PC-9 (cell line): ENCODE measurements around the gene DDX43. TPM values are rescaled to one million over a fixed set of nuclear protein-coding genes. Genes with fewer than 3 reads are reported as not detected.

Source experiments
- BruUV-seq: library from RNA; stranded (reverse); fragments of 400-500 nt; replicated peaks from 2 replicates; lab custom pipeline; 2021; lab: Mats Ljungman, UMichigan
- CTCF ChIA-PET: fragments of 300-600 bp; sonication (Branson Sonifier 250); formaldehyde crosslinking; loops from one replicate; lab custom pipeline; 2022; ENCODE audit warnings: antibody characterized with exemption; lab: Charles Lee
- POLR2A ChIA-PET: fragments of 300-600 bp; sonication (Branson Sonifier 250); formaldehyde crosslinking; loops from one replicate; lab custom pipeline; 2022; ENCODE audit warnings: antibody characterized with exemption; ENCODE audit not compliant: unreplicated experiment; lab: Charles Lee
- DNase-seq, 2 experiments: peaks; one replicate each; pipeline versions ENCODE4 v3.0.0 to v3.0.0-alpha.2; 2015 to 2022; ENCODE audit warnings: mixed read lengths in 1 of 2
- H2AFZ ChIP-seq: fragments of 200-600 bp; sonication (generic); 2 replicates; pipeline ENCODE4 v1.8.1; 2017; ENCODE audit warnings: antibody characterized with exemption
- H3F3A ChIP-seq: fragments of 200-600 bp; sonication (generic); 2 replicates; pipeline ENCODE4 v1.8.1; 2017; ENCODE audit warnings: antibody characterized with exemption, mild to moderate bottlenecking, low read depth; ENCODE audit not compliant: insufficient read depth
- H3K27ac ChIP-seq: fragments of 200-600 bp; sonication (generic); 2 replicates; pipeline ENCODE4 v1.6.1; 2016; ENCODE audit warnings: mixed run types
- H3K27me3 ChIP-seq: fragments of 200-600 bp; sonication (generic); 2 replicates; pipeline ENCODE4 v1.6.1; 2016; ENCODE audit warnings: low read depth, mixed run types; ENCODE audit not compliant: insufficient read depth
- H3K36me3 ChIP-seq: fragments of 200-600 bp; sonication (generic); 2 replicates; pipeline ENCODE4 v1.6.1; 2016; ENCODE audit warnings: low read depth, mixed run types
- H3K4me1 ChIP-seq: fragments of 200-600 bp; sonication (generic); replicated peaks from 2 replicates; pipeline ENCODE4 v1.6.1; 2016; ENCODE audit warnings: mixed run types; ENCODE audit not compliant: insufficient read depth
- H3K4me2 ChIP-seq: fragments of 200-600 bp; sonication (generic); 2 replicates; pipeline ENCODE4 v1.6.1; 2017; ENCODE audit warnings: mixed run types
- H3K4me3 ChIP-seq: fragments of 200-600 bp; sonication (generic); 2 replicates; pipeline ENCODE4 v1.6.1; 2016; ENCODE audit warnings: mixed run types
- H3K79me2 ChIP-seq: fragments of 200-600 bp; sonication (generic); 2 replicates; pipeline ENCODE4 v1.6.1; 2017; ENCODE audit warnings: low read depth, mixed run types
- H3K9me2 ChIP-seq: fragments of 200-600 bp; sonication (generic); 2 replicates; pipeline ENCODE4 v1.8.1; 2017; ENCODE audit warnings: mild to moderate bottlenecking; ENCODE audit not compliant: insufficient read depth
- H3K9me3 ChIP-seq: fragments of 200-600 bp; sonication (generic); 2 replicates; pipeline ENCODE4 v1.8.1; 2016; ENCODE audit warnings: low read depth; ENCODE audit not compliant: insufficient read depth
- H4K20me1 ChIP-seq: fragments of 200-600 bp; sonication (generic); 2 replicates; pipeline ENCODE4 v1.8.1; 2017; ENCODE audit not compliant: insufficient read depth
- EZH2 ChIP-seq: fragments of 200-600 bp; sonication (generic); IDR thresholded peaks from 2 replicates; pipeline ENCODE4 v1.8.0; 2017; ENCODE audit warnings: antibody characterized with exemption, low read depth
- intact Hi-C: fragments of 100-400 bp; cut with micrococcal nuclease; formaldehyde crosslinking; loops from one replicate; pipeline ENCODE4 v1.10.0; 2022; ENCODE audit not compliant: unreplicated experiment
- total RNA-seq: library from RNA; stranded (reverse); gene quantifications from 2 replicates; pipeline ENCODE4 v1.2.3, GENCODE V29; 2021
- TF ChIP-seq, protein P1 (sequence below): fragments of 200-600 bp; sonication (generic); conservative IDR thresholded peaks from 2 replicates; pipeline ENCODE4 v1.6.1; 2017; ENCODE audit warnings: mixed run types, antibody characterized with exemption, mild to moderate bottlenecking, moderate library complexity

Gene DDX43
- total RNA-seq, 1 experiment from 2014 or later: 5.0 TPM

DNA sequence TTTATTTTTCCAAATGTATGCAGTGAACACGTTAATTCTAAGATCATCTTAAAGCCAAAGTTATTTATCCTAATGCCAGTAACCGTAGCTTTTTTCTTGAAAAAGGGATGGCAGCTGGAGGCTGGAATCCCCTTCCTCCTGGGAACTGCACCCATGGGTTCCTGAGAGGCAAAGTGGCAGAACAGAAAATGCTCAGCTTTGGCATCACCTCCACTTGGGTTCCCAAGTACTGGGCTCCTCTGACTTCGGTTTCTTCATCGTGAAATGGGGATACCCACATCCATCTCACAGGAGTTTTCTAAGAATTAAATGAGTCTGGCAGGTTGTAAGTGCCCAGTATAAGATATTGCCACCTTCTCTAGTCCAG lies 6.2 kb upstream of the DDX43 start:
- DNase-seq: no peak
- TF ChIP-seq EZH2: no peak
- TF ChIP-seq, protein P1, sequence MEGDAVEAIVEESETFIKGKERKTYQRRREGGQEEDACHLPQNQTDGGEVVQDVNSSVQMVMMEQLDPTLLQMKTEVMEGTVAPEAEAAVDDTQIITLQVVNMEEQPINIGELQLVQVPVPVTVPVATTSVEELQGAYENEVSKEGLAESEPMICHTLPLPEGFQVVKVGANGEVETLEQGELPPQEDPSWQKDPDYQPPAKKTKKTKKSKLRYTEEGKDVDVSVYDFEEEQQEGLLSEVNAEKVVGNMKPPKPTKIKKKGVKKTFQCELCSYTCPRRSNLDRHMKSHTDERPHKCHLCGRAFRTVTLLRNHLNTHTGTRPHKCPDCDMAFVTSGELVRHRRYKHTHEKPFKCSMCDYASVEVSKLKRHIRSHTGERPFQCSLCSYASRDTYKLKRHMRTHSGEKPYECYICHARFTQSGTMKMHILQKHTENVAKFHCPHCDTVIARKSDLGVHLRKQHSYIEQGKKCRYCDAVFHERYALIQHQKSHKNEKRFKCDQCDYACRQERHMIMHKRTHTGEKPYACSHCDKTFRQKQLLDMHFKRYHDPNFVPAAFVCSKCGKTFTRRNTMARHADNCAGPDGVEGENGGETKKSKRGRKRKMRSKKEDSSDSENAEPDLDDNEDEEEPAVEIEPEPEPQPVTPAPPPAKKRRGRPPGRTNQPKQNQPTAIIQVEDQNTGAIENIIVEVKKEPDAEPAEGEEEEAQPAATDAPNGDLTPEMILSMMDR: no peak
- BruUV-seq: no TSS peak
- peaks cover 31% of the 10 kb centered on the region for H3K4me1 ChIP-seq
- peak overlapping the region; percentile 58 for H3K4me3 ChIP-seq
- peak overlapping the region; percentile 81 for H3K4me2 ChIP-seq
- ChIA-PET POLR2A (interaction anchor here (0.6 to 0.7 kb wide), 2 partner anchors 60 to 264 kb away, joined by 3 to 5 read pairs; no protein-coding TSS in a partner anchor), CTCF (interaction anchor here (0.7 to 1.5 kb wide), 5 partner anchors 11 to 264 kb away, joined by 3 to 7 read pairs (median 3); no protein-coding TSS in a partner anchor)
- H3F3A ChIP-seq: peaks cover 30% of the 10 kb centered on the region; the same call in 1 of the 2 replicates
- H3K36me3 ChIP-seq: no peaks in the 10 kb centered on the region
- H2AFZ ChIP-seq: peak overlapping the region; percentile 85
- intact Hi-C loops: loop anchor here (5.0 kb wide), 2 partner anchors 101 to 264 kb away; partner anchors contain the start of gene SLC17A5
- no peaks in the 10 kb centered on the region for H3K79me2 ChIP-seq
- no peaks in the 10 kb centered on the region for H4K20me1 ChIP-seq
- peak overlapping the region; percentile 78 for H3K27ac ChIP-seq
- no peaks in the 10 kb centered on the region for H3K27me3 ChIP-seq
- H3K9me3 ChIP-seq: no peaks in the 10 kb centered on the region
- no peaks in the 10 kb centered on the region for H3K9me2 ChIP-seq

DNA sequence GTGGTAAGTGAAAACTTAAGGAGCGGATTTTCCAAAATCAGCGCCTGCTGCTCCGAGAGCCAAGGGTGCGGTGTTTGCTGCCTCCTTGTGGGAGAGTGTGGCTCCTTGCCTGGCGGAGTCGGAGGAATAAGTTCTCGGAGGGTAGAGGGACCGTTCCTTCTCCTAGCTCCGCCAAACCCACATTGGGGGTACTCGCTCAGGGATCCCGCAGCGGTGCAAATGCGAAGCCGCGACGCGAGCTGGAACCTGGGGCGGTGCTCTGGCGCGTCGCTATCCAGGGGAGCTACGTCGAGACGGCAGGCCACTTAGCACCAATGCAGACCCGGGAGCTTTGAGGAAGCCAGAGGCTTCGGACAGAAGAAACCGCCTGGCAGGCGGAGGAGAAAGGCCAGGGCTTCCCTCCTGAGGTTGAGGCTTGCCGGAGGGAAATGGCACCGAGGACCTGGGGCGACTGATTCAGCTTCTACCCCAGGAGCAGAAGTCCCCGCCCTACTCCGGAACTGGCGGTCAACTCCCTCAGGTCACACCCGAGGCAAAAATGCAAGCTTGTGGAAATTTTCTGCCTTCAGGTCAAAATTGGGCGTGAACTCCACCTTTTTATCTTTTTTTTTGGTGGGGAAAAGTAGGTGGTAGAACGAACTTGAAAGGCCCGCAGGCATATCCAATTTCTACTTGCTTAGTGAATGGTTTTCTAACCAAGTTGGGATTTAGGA lies 5.7 kb upstream of the DDX43 start:
- Histone ChIP-seq H3K27ac (peak overlapping the region; percentile 78), H3K27me3 (no peaks in the 10 kb centered on the region), H3K4me2 (peak overlapping the region; percentile 81), H3K79me2 (no peaks in the 10 kb centered on the region), H3K9me3 (no peaks in the 10 kb centered on the region), H2AFZ (peak overlapping the region; percentile 85), H3K9me2 (no peaks in the 10 kb centered on the region), H3K4me3 (peak overlapping the region; percentile 58), H3K4me1 (peaks cover 31% of the 10 kb centered on the region), H3K36me3 (no peaks in the 10 kb centered on the region), H4K20me1 (no peaks in the 10 kb centered on the region), H3F3A (peaks cover 36% of the 10 kb centered on the region; the same call in 1 of the 2 replicates)
- BruUV-seq: TSS peak; percentile 77
- no peak for TF ChIP-seq EZH2
- TF ChIP-seq, protein P1: peak; percentile 77
- CTCF ChIA-PET: interaction anchor here (0.7 to 1.5 kb wide), 6 partner anchors 10 to 264 kb away, joined by 3 to 7 read pairs (median 3); no protein-coding TSS in a partner anchor
- intact Hi-C loops: loop anchor here (1.0 to 5.0 kb wide), 3 partner anchors 61 to 263 kb away; partner anchors contain the start of gene SLC17A5
- peak; percentile 86 to 87 for DNase-seq
- POLR2A ChIA-PET: interaction anchor here (0.5 to 0.7 kb wide), 3 partner anchors 61 to 264 kb away, joined by 3 to 6 read pairs (median 5); no protein-coding TSS in a partner anchor

DNA sequence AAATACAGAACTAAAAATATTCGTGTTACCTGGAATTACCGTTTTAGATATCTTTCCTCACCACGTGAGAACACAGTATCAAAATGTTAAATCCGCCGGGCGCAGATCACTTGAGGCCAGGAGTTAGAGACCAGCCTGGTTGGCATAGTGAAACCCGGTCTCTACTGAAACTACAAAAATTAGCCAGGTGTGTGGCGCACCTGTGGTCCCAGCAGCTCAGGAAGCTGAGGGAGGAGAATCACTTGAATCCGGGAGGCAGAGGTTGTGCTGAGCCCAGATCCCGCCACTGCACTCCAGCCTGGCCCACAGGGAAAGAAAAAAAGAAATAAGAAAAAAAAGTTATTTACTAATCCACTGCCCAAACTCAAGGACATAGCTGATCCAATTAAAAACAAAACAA lies 4.8 kb upstream of the DDX43 start:
- no peak for TF ChIP-seq EZH2
- TF ChIP-seq, protein P1: no peak
- no peaks in the 10 kb centered on the region for H3K79me2 ChIP-seq
- no peaks in the 10 kb centered on the region for H3K27me3 ChIP-seq
- no peaks in the 10 kb centered on the region for H3K9me3 ChIP-seq
- peaks cover 31% of the 10 kb centered on the region for H3K4me1 ChIP-seq
- H3F3A ChIP-seq: peaks cover 38% of the 10 kb centered on the region; the same call in 1 of the 2 replicates
- no peaks in the 10 kb centered on the region for H3K36me3 ChIP-seq
- intact Hi-C loops: loop anchor here (1.0 to 5.0 kb wide), 3 partner anchors 60 to 262 kb away; partner anchors contain the start of gene SLC17A5
- ChIA-PET POLR2A (no interaction called here), CTCF (interaction anchor here (0.6 kb wide), 1 partner anchor 25 kb away, joined by 12 read pairs; no protein-coding TSS in a partner anchor)
- H3K4me3 ChIP-seq: no peak overlapping the region
- H3K9me2 ChIP-seq: no peaks in the 10 kb centered on the region
- H2AFZ ChIP-seq: no peak overlapping the region
- H3K4me2 ChIP-seq: peak overlapping the region; percentile 81; the same call in 1 of the 2 replicates
- DNase-seq: no peak
- peak overlapping the region; percentile 78 for H3K27ac ChIP-seq
- BruUV-seq: no TSS peak
- H4K20me1 ChIP-seq: no peaks in the 10 kb centered on the region
